HG03045 (cell line): ENCODE measurements around the gene RNF31.

Source experiments
- ATAC-seq: cut with Tn5 transposase; IDR thresholded peaks from one replicate; pipeline ENCODE4 v1.9.1; 2021; ENCODE audit warnings: mild to moderate bottlenecking, moderate library complexity; ENCODE audit not compliant: unreplicated experiment

RNF31 gene

DNA sequence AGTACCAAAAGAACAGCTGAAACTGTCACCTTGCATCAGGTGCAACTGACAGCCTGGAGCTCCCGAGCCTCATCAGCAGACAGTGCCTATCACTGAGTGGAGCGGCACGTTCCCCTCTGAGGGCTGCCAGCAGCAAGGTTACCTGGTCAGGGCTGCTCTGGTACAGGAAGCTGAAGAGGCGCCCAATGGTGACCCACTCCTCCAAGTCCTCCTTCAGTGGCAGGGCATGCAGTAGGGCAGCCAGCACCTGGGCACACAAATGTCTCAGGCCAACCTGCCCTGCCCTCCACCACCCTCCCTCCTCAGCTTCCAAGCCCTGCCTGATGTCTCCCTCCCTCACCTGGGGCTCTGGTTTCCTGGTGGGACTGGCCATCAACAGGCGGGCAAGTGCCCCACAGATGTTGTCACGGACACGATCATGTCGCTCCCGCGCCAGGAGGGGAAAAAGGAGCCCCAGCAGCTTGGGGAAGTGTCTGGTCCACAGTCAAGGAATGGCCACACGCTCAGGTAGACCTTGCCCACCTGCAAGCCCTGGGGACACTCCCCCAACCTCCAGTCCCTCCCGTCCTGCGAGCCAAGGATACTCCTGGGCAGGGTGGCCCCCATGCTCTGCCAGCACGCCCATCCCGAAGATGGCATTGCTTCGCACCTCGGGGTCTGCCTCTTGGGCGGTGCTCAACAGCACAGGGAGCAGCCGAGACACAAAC lies 34.2 kb downstream of the RNF31 start:
- ATAC-seq = no peak

DNA sequence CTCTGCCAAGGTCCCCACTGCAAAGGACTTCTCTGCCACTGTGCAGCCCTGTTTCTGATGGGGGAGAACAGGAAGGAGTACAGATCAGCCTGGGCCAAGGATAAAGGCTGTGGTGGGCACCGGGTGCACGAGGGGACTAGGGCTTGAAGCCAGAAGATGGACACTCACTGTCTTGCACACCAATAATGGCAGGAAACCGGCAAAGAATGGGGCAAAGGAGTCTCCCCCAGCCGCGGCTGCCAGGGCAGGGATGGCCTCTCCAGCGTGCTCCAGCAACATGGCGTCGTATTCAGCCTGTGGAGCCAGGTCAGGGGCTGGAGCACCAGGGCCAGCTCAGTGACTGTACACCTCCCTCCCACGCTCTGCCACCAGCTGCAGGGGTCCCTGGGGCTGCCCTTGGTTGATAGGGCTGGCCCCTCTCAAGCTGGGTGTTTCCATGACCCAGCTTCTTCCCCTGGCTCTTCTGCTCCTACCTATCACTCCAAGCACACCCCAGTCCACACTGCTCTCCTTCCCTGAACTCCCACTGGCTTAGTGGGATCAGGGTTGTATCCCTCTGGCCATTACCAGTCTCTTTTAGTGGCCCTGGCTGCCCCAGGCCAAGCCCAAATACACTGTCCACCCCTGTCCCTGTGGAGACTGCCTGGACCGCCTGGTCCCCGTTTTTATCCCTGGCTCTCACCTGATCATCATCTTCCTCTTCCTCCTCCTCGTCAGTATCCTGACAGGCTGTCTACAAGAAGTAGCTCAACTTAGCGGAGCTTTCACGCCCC lies 35.0 kb downstream of the RNF31 start:
- ATAC-seq = no peak

DNA sequence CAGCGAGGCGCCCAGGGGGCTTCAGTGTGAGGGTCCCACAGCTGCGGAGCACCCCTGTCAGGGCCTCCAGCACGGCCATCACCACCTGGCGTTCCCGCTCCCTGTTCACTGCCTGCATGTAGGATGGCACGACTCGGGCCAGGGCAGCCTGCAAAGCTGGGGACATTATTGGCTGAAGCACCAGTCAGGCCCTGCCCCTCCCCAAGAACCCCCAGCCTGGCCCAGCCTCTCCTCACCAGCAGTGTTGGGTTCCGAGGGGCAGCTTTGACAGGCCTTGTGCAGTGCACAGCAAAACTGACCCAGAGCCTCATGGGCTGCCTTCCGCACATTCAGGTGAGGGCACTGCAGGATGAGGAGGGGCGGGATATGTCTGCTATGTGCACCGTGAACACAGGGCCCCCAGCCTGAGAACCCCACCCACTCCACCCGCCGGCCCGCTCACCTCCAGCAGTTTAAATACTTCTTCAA lies 35.8 kb downstream of the RNF31 start:
- ATAC-seq = no peak

DNA sequence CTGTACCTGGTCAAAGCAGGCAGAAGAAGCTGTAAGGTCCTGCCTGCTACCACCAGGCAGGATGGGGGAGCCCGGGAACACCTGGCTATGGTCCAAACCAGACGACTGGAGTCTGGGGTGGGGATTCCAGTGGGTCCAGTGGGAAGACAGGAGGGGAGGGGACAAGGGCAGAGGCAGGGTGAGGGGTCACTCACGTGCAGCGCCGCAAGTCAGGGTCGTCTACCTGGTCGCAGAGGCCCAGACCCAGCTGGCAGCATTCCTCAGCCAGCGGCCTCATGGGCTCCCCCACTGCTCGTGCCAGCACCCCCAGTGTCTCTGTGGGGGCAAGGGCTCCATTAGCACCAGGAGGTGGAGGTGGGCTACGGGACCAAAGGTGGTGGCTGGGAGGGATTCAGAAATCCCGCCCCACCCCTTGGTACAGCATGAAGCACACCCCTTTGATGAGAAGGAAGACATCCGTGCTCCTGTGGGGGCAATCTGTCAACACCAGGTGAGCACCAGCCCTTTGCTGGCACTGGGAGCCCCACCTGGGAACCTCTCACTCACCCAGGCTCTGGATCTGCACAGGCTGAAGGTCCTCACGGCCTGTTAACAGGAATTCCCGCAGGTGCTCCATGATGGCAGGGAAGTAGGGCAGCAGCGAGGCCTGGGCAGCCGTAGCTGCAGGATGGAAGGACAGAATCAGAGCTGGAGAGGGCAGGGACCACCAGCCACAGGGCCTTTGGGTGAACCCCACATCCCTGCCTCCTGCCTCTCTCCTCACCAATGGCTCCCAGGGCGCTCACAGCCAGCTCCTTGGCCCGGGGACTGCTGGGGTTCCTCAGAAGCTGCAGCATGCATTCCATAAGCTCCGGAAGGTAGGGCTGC lies 37.0 kb downstream of the RNF31 start:
- ATAC-seq = no peak

DNA sequence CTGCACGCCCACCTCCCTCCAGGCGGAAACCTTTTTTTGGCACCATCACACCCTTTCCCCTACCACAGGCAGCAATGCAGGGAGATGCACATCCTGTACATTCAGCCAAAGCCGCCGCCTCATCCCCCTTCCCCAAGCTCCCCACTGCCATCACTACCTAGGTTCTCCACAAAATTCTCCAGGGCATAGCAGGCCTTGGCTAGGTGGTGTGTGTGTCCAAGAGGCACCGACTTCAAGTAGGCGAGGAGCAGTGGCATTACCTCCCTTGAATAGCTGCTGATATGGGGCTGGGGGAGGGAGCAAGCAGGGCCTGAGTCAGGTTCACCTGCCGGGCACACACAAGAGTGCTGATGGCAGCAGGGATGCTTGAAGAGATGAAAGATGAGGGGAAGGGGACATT lies 37.7 kb downstream of the RNF31 start:
- no peak for ATAC-seq

DNA sequence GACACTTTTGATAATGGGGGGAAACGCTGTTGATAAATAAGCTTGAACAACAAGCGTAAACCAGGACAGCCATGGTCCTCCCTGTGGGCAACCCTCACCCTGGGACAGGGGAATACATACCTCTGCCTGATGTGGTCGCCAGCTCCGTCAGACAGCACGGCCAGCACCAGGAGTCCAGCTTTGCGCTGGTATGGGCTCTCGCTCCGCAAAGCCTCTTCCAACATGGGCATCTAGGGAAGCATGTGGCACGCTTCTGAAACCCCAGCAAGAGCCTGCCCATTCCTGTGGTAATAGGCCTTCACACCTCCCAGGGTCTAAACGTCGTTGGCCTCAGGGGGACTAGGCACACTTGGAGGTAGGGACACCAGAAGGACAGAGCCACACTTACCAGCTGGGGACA lies 38.4 kb downstream of the RNF31 start:
- ATAC-seq = no peak

DNA sequence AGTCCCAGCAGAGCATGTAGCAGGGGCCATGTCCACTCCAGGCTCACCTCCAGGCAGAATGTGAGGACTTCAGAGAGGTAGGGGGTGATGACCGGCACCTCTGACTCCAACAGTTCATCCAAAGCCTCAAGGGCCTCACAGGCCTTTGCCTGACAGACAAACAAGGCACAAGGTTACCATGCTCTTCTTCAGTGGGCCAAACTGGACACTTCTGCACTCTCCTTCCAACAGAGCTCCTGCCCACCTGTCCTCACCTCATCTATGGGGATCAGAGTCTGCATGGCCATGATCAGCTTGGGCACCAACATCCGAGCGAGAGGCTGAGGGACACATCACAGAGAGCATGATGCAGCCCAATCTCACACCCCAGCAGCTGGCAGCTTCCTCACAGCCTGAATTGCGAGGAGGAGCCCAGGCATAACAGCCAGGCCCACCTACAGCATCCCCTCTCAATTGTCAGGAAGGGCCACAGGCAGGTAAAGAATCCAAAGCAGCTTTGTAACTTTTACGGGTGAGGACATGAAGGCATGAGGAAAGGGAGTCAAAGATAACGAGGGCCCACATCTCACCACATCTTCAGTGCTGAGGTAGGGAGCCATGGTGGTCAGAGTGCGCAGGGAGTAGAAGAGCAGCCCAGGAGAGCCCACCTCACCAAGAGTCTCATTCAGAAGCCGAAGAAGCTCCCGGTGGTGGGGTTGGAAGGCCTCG lies 39.7 kb downstream of the RNF31 start:
- ATAC-seq = no peak

DNA sequence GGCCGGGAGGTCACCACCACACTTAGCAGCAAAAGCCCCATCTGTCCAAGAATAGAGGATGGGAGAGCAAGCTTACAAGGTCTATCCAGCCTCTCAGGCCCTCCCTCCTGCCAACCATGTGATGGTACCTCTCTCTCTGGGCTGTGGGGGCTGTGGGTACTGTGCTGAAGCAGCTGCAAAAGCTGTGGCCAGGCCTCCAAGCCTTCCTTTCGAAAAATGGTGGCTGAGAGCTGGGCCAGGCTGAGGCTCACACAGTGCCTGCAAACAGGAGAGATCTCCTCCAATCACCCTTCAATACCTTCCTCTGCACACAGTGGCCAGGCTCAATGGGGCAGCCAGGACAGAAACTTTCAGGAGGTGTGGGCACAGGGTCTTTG lies 40.2 kb downstream of the RNF31 start:
- ATAC-seq = no peak

DNA sequence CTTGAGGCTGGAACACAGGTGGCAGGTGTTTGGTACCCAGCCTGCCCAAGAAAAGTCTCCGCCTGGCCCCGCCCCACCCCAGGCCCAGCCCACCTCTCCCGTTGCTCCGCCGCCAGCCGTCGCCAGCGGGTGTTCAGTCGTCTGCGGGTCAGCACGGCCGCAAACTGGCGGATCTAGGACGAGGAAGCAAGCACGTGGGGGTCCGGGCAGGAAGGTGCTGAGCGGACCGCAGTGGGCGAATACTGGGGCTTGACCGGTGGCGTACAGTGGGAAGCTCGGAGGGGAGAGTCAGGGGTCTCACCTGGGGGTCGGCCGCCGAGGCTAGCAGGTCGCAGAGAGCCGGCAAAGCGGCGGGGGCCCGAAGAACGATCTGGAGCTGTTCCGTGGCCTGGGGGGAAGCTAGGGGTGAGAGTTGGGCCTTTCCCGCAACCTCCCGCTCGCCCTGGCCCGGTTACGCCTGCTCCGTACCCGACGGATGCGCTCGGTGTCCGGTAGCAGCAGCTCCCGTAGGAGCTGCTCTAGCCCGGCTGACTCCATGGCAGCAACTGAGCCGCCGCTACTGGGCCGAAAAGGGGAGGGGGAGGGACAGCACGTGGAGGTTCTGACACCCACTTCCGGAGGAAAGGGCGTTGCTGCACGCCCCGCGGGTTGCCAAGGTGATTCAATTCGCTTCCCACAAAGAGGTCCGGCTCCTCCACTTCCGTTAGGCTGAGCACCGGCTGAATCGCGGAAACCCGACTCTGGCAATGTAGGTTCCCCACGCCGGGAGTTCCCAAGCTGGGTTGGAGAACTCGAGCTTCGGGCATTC lies 41.2 kb downstream of the RNF31 start, which contains the start of gene IPO4:
TSS of gene IPO4 (minus strand) at position 566 of the 808 bp plus-strand sequence. CDS start at position 537, 29 bp downstream.
- peak; percentile 83 for ATAC-seq

DNA sequence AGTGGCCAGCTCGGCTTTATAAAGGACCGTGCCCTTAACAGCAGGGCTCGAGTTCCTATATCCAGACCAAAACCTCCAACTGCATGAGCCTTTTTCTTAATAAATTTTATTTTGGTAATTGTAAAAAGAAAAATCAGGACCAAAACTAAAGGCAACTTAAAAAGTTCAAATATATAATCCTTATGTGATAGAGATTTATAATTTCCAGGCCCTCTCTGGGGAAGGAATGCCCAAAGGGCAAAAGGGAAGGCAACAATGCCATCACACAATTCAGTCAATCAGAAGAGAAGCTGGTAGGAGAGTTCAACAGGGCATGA lies 41.7 kb downstream of the RNF31 start:
- ATAC-seq = no peak

DNA sequence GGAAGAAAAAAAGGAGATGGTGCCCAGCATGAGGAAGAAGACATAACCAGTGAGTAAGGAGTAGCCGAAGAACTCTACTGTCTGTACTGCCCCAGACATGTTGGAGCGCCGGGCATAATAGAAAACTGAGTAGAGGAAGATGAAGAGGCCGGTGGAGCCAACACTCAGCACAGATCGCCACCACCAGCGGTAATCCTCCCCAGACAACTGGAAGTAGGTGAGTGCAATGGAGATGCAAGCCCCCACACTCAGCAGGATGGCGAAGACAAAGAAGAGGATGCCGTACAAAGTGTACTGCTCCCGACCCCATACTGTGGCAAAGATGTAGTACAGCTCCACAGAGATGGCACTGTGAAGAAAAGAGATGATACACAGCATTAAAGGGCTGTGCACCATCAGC lies 42.2 kb downstream of the RNF31 start:
- no peak for ATAC-seq

DNA sequence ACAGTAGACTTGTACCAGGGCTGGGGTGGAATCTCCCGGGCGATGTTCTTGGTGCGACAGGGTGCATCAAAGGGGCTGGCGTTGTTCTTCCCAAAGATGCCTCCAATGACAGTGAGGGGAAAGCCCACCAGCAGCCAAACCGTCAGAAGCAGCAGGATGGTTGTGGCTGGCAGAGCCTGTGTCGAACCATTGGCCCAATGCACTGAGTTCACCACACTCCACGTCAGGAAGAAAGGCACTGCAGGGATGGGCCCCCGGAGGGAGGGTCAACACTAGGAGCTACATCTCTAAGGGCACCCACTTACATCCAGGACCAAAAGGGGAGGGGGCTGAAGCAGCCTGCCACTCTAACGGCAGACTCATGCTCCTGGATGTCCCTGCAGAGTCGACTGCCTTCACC lies 43.1 kb downstream of the RNF31 start:
- no peak for ATAC-seq

DNA sequence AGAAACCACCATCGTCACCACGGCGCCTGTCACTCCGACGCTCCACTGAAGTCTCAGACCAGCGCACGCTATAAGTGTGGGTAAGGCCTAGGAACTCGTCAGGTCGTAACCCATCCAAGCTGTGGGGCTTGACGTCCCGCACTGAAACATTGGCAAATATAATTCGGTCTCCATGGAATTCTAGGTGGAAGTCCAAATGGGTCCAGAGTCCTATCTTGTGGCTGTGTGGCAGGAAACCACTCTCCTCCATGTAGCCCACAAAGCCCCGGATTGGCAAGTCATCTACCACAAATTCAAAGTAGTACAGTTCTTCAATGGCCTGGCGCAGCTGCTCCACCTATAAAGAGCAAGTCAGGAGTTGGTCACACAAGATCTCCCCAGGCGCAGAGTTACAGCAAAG lies 45.6 kb downstream of the RNF31 start:
- ATAC-seq = no peak

DNA sequence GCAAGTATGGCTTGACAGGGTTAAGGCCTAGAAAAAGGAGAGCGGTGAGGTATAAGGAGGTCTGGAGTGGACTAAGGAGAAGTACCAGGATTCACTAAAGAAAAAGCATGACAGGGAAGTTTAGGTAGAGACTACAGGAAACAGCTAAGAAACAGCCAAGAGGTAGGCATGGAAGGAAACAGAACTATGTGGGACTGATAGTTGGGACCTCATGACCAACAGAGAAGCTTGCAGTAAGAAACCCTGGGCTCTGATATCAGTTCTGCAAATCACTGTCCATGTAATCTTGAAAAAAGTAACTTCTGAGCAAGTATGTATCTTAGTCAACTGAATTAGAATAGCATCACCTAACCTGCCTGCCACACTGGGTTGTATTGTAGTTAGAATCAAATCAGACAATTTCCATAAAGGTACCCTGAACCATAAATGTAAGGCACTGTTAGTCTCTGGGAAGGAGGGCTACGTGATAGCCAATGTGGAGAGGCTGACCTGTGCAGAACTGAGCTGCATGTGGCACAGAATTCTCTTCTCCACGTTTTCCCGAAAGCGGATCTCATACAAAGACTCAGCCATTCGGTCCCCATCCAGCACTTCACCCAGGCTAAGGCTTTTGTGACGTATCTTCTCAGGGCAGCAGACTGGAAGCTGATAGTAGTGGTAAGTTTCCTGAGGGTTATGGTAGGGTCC lies 47.0 kb downstream of the RNF31 start:
- no peak for ATAC-seq

DNA sequence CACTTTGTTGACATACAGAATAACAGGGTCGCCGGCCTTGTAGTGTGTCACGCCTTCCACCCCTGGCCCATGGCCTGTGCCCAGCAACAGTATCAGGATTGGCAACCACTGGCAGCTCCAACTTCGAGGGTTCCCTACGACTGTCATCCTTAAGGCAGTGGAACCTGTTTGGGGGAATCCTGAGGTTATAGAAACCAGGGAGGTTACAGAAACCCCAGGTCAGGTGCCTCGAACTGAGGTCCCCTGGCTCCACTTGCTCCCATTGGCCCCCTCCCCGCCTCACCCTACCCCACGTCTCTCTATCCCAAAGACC lies 47.5 kb downstream of the RNF31 start:
- ATAC-seq = no peak

DNA sequence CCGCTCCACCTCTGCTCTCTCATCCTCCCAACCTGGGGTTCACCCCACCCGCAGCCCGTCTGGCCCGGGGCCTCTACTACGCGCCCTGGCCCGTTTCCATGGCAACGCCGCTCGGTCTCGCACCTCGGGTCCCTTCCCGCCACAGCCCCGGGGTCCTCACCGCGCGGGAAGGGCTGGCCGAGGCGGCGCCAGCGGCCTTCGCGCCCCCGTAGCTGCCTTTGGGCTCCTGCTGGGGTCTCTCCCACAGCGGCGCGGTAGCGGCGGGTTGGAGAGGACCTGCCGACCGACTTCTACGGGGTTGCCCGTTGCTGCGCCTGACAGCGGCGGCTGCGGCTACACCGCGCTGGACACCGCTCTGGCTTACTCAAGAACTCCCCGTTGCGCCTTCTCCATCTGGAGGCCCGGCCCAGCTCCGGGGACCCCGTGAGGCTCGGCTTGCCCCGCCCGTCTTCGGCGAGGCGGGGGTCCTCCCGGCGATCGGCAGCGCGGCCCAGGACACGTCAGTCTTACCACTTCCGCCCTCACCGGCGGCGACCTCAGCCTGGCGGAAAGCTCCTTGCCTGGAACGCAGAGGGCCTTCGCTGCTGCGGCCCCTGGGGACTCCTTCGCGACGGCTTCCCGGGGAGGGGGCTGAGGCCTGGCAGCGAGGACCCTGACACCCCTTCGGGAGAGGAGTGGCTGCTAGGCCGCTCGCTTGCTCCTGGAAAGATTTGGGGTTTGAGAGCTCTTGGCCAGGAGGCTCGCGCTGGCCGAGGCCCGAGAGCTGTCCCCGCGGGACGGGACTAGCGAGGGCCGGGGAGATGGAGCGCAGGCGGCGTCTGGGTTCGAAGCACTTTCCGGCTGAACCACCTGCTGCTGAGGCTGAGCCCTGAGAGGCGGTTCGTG lies 48.1 kb downstream of the RNF31 start, which contains the start of gene TM9SF1:
TSS of gene TM9SF1 (minus strand) at position 256 of the 885 bp plus-strand sequence. CDS start 422 bp downstream, outside the sequence.
- peak; percentile 85 for ATAC-seq

DNA sequence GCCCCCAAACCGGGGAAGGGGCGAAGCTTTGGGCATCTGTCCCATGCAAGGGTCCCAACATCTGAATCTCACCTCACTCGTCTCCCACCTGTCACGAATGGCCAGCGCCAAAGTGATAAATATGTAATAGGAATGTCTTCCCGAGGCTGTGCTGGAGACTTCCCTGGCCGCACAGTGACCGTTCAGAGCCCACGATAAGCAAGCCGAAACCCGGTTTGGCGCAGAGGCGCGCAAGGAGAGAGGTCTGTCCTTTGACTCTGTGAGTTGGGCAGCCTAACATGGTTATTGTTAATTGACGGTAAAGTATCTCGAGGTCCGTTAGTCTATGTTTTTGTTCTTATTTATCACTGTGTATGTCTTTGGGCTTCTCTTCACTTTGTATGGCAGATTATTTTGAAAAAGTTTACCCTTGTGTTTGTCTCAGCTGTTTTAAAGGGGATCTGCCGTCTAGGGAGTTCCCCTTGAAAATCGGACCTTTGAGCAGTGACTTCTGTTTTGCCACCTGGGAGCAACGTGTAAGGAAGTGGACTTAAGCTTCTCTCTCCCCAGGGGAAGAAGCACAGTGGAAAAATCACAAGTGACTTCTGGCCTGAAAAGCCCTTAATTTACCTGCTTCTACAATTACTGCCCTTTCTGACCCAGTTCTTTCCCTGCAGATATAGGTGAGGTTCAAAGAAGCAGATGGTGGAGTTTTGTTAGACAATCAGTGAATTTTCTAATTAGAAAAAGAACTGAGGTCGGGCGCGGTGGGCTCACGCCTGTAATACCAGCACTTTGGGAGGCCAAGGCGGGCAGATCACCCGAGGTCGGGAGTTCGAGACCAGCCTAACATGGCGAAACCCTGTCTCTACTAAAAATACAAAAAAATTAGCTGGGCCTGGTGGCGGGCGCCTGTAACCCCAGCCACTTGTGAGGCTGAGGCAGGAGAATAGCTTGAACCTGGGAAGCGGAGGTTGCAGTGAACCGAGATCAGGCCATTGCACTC lies 49.1 kb downstream of the RNF31 start:
- ATAC-seq = peak; percentile 5
